GM19328 (cell line): ENCODE measurements around the gene RFPL1.

ENCODE experiments used
- ATAC-seq: cut with Tn5 transposase; IDR thresholded peaks from one replicate; pipeline ENCODE4 v1.9.1; 2021; ENCODE audit warnings: mild to moderate bottlenecking, moderate library complexity; ENCODE audit not compliant: unreplicated experiment

The RFPL1 gene

DNA sequence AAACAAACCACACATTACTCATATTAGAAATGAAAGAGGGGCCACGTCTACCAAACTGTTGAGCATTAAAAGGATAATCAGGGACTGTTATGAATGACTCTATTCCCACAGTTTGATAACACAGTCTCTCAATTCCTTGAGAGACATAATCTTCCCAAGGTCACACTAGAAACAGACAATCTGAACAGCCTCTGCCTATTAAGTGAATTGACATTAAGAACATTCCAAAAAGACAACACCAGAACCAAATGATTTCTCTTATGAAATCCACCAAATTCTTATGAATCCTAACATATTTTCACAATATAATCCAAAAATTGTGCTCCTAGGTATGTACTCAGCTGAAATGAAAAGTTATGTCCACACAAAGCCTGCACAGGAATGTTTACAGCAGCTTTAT is 4.6 kb downstream of the RFPL1 start:
- ATAC-seq: no peak

DNA sequence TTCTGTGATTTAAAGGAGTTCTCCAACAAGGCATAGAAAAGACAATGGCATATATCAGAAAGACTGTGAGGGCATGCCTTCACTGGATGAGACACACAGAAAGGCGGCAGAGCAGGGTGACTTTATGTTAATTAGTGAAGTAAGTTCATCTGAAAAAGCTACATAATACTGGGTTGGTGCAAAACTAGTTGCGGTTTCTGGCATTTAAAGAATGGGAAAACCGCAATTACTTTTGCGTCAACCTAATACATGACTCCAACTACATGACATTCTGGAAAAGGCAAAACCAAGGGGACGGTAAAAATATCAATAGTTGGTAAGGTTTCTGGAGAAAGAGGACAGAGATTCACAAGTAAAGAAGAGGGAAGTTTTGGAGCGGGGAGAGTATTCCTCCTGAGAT is 5.1 kb downstream of the RFPL1 start:
- no peak for ATAC-seq

DNA sequence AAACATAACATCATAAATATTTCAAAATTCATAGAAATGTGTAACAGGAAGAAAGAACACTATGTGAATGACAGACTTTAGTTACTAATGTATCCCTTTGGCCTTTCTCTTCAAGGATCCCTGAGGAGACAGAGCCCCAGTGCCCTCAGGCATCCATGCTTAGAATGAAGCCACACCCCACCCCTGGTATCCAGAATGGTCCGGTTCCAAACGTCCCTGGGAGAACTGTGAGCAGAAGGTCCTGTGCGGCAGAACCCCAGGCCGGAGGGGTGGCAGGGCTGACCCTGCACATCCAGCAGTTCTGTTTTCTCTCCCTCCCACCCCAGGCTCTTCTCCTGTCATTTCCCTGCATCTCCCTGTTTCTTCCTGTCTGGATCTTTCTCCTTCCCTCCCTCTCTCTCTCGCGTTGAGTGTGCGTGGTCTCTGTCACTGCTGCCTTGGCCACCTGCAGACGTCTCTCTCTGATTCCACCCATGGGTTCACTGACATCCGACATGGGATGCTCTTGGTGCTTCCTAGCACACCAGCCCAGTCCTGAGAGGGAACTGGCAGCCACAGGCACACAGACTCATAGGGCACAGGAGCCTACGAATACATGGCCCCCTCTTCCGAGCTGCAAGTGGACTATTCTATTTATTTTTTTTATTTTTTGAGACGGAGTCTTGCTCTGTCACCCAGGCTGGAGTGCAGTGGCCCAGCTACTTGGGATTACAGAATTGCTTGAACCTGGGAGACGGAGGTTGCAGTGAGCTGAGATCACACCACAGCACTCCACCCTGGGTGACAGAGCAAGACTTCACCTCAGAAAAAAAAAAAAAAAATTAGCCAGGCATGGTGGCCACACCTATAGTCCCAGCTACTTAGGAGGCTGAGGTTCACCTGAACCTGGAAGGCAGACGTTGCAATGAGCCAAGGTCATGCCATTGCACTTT is 5.7 kb downstream of the RFPL1 start:
- ATAC-seq: no peak

DNA sequence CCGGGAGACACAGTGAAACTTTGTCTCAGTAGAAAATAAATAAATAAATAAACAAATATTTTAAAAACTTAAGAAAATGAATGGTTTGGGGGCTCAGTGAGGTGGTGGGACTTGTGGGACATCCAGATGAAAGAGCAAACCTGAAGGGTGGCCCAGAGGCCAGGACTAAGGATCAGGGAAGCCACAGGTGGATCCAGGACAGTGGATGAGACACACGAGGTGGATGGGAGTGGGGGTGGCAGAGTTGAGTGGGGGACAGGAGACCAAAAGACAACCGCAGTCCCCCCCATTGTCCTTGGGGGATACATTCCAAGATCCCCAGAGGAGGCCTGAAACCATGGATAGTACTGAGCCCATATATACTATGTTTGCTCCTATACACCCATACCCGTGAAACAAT is 7.1 kb downstream of the RFPL1 start:
- no peak for ATAC-seq

DNA sequence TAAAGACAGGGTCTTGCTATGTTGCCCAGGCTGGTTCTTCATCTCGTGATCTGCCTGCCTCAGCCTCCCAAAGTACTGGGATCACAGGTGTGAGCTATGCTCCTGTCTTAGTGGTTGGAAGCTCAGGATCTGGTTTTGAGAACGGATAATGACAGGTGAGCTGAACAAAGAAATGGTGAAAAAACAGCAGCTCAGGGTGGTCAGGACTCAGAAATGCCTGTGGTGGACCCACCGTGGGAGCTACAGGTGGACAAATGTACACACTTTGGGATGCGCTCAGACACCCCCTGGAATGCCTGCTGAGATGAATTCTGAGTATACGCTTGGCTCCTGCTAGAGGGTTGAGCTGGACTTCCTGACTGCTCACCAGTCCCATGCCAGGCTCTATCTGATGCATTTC is 9.5 kb downstream of the RFPL1 start:
- ATAC-seq: no peak

DNA sequence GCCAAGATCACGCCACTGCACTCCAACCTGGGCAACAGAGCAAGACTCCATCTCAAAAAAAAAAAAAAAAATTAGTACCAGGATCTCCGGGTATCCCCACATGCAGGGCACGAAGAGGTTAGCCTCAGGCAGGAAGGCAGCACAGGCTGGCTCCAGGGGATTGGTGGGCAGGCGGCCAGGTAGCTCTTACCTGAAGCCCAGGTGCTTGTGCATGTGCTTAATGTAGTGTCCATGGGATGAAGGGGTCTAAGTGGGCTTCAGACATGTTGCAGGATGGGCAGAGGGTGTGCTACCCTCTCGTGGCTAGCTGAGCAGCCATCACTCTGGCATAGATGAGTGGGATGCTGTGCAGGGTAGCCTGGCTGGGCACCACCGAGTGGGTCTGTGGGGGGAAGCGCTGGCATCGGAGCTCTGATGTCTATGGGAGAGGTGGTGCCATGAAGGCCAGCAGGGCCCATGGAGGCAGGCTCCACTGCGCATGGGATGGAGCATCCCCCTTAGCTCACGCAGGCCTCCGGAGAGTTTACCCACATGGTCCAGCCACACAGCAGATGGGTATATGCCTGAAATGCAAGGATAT is 11.0 kb downstream of the RFPL1 start:
- no peak for ATAC-seq

DNA sequence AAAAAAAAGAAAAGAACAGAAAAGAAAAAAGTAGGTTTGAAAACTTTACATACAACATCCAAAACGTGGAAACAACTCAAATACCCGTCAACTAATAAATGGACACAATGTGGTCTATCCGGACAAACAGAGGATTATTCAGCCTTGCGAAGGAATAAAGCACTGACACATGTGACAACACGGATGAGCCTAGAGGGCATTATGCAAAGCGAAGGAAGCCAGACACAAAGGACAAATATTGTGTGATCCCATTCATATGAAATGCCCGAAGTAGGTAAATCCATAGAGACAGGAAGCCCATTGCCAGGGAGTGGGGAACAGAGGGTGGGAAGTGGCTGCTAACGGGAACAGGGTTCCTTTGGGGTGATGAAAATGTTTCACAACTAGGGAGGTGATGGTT is 11.8 kb downstream of the RFPL1 start:
- no peak for ATAC-seq

DNA sequence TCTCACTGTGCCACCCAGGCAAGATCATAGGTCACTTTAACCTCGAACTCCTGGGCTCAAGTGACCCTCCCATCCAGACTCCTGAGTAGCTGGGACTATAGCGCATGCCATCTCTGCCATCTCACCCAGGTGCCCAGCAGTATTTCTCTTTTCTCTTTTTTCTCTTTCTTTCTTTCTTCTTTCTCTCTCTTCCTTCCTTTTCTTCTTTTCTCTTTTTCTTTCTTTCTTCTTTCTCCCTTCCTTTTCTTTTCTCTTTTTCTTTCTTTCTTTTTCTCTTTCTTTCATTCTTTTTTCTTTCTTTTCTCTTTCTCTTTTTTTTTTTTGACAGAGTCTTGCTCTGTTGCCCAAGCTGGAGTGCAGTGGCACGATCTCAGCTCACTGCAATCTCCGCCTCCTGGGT is 13.5 kb downstream of the RFPL1 start:
- no peak for ATAC-seq

DNA sequence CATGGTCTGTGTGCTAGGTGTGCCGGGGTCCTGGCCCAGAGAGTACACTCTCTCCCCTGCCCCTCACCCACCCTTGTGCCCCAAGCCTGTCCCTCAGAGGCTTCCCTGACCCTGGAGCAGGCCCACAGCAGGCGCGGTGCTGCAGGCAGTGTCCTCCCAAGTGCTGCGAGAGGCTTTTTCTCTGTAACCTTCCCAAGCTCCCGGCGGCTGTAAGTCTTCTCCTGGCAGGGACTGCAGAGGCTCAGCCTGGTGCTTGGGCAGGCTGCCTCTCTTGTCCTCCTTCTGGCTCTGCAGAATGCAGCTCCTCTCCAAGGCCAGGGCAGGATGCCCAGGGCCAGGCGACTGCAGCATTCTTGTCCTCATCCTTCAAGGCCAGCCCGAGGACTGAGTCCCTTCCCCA is 15.9 kb downstream of the RFPL1 start:
- ATAC-seq: no peak

DNA sequence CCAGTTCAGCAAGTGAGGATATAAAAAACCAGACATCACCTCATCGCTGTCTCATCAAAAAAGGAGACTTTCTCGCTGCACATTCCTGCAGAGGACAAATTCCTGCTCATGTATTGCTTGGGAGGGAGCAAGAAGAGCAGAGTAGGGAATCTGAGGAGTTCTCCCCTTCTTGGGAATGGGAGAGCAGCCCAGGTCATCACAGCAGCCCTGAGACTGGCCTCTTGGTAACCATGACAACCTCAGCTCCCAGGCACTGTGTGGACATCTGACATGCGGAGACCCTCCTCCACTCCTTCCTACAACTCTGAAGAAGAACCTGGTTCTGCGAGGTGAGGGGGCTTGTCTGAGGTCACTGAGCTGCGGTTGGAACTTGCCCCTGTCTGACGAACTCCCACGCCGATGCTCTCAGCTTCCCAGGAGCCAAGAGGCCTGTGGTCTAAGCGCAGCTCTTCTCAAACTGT is 17.9 kb downstream of the RFPL1 start:
- ATAC-seq: no peak

DNA sequence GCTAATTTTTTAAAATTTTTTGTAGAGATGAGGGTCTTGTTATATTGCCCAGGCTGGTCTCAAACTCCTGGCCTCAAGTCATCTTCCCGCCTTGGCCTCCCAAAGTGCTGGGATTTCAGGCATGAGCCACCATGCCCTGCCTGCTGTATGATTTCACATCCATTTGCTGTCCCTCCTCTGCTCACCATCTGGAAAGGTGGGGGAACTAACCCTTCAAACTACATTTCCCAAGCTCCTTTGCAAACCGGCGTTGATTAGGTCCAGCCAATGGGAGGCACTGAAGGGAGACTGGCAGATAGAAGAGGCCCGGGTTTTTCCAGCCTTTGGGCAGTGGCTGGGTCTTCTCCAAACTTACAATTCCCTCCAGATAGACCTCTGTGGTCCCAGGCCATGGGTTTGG is 19.3 kb downstream of the RFPL1 start:
- ATAC-seq: no peak

DNA sequence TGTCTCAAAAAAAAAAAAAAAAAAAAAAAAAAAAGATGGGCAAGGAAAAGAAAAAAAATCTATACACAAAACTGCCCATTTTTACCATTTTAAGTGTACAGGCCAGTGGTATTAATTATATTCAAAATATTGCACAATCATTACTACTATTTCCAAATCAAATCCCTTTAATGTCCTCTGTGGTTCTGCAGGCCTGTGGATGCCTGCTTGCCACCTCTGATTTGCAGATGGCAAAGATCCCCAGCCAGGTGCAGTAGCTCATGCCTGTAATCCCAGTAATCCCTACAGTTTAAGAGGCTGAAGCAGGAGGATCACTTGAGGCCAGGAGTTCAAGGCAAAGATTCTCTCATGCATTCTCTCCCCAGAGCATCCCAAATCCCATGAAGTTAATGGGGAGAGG is 20.2 kb downstream of the RFPL1 start:
- no peak for ATAC-seq

DNA sequence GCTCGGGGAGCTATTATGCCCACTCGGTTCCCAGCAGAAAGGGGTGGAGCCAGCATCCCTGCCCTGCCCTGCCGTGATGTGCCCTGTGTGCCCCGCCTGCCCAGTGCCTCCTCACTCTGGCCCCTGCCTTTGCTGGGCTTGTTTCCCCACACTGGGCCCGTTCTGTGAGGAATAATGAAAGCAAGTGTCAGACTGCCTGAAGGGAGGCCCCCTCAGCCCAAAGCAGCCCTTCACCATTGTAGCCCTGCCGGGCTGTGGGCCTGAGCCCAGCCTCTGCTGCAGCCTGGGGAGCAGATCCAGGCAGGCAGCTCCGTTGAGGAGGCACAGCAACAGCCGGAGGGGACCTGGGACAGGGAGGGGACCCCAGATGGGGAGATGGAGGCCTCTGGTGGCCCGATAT is 21.4 kb downstream of the RFPL1 start:
- ATAC-seq: no peak

DNA sequence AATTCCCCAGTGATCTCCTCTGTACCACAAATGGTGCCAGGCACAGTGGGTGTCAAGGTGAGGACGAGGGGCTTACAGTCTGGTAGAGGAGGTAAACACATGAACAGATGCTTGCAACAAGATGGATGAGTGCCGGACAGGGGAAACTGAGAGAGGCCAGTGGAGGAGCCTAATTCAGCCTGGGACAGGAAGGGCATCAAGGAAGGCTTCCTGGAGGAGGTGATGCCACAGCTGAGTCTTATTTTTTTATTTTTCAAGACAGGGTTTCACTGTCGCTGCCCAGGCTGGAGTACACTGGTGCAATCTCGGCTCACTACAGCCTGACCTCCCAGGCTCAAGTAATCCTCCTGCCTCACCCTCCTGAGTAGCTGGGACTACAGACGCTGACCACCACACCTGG is 22.9 kb downstream of the RFPL1 start:
- ATAC-seq: no peak

DNA sequence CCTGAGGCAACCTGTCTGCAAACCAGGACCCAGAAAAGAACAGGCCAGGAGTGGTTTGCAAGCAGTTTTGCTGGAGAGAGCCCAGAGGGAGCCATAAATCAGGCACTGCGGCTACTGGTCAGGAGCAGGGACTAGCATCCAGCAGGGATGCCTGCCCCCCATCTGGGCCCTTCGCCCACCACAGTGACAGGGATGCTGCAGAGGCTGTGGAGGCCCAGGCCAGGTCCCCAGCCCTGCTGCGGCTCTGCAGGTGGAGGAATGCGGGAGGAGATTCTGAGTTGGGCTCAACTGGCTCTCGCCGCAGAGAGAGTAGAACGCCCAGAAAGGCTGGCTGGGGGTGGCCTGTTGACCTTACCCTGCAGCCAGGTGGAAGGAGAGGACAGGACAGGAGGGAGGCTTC is 25.2 kb downstream of the RFPL1 start:
- no peak for ATAC-seq

DNA sequence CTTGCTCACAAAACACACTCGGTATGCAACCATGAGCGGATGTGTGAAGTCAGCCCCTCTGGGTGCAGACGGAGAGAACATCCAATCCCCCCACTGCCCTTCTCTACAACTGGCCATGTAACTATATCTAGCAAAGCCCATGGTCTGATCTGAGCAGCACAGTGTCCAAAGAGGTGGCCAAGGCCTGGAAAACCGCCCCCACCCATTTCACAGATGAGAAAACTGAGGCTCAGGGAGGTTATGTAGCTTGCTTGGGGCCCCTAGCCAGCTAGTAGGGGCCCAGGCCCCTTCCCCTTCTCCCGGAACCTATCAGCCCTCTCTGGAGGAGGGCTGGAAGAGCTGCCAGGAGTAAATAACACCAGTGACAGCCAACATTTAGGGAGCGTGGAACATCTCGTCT is 26.2 kb downstream of the RFPL1 start:
- ATAC-seq: no peak

DNA sequence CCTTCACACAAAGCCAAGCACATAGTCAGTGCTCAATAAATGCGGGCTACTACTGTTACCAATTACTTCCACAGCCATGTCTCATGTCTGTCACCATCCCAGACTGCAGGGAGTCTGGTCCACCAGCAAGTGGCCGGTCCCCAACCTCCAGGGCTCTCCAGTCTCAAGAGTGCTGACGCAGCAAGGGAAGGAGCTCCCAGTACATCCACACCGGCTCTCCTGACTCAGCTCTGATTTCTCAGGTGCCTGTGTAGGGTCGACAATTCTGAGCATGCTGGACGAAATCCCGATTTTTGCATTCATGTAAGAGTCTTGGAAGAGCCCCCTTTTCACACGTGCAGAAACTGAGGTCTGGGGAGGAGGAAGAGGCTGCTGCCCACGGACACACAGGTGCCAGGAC is 31.4 kb downstream of the RFPL1 start:
- no peak for ATAC-seq

DNA sequence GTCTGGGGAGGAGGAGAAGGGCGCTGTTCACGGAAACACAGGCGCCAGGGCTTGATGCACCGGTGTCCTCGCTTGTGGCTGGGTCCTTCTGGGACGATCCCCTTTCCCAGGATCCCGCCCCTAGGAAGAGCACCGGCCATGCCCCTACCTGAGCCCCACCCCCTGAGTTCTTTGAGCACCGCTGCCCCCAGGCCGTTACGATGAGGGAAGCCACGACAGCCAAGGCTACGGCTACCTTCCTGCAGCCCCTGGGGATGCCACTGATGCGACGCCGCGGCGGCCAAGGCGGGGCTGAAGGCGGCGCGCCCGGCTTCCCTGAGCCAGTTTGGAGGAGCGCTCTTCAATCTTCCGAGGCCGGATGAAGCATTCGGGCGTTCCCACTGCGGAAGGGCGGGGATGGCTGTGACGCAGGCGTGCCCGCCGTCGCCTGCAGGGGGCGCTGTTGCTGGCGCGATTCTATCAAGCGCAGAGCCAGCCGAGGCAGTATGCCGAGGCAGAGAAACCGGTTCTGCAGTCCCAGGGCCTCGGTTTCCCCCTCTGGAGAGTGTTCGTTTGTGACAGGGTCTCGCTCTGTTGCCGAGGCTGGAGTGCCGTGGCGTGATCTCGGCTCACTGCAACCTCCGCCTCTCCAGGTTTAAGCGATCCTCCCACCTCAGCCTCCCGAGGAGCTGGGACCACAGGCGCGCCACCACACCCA is 31.9 kb downstream of the RFPL1 start:
- no peak for ATAC-seq

DNA sequence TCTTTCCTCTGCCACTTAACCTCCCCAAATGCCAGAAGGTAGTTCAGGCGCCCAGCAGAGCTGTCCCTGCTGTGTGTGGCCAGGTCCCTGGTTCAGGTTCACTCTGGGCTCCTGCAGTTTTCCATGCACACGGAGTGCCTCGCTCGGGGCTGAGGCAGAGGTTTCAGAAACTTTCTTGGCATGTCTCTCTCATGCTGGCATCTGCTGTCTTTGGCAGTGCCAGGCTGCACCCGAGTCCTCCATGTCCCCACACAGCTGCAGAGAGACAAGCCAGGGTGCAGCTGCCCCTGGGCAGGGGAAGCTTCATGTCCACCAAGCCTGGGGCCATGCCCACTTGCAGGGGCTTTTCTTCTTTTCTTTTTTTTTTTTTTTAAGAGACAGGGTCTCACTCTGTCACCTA is 34.6 kb downstream of the RFPL1 start:
- ATAC-seq: no peak

DNA sequence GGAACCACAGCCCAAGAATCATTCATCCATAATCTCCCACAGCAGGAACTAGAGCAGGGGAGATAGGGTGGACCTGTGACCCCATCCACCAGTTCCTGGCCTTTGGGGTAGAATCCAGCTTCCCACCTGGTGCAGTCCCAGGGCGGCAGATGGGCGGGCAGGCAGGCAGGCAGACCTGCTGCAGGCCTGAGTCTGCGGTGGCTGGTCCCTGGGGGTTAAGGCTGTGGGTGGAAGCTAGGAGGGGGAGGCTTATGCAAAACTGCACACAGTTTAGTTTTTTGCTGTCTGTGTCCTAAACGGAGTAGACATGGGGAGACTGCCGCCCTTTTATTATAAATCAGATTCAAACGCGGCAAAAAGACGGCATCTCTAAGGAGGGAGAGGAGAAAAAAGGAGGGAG is 37.2 kb downstream of the RFPL1 start:
- no peak for ATAC-seq

DNA sequence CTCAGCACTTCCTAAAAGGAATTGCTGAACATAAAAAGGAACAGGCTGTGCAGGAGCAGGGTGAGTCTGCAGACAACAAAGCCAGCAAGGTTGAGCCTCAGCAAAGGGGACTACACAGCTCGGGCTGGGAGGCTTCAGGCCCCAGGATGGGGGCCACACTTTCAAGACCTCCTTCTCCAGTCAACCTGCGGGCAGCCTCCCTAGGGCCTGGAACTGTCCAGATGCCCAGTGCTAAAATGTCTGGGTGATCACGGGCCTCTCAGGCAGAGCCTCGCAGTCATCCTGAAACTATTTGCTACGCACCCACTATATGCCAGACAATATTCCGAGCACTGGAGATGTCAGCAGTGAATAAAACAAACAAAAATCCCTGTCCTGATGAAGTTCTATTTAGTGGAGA is 37.7 kb downstream of the RFPL1 start:
- no peak for ATAC-seq

DNA sequence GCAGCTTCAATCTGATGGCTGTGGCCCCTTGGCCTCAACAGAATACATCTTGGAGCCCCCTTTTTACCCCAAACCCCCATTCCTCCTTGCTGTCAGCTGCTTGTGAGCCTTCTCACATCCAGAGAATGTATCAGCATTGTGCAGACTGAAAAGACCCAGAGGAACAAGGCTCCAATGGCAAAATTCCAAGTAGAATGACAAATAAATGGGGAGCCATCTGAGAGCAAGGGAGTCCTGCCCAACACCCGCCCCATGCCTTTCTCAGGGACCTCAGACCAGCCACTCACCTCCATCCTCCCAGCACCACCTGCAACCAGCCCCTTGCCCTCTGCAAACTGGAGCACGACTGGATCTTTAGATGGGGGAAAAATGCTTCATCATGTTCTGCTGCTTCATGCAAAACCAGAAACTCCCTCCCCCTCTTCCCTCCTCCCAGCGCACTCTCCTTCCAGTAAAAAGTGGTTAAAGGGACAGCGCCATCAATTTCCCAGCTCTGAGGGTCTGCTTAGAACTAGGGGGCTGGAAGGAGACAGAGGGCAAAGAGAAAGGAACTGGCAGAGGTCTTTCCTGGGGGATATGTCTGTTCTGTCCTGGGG is 39.4 kb downstream of the RFPL1 start:
- ATAC-seq: no peak
